ENCODE data around the gene TPD52L1. TPM values are rescaled to one million over a fixed set of nuclear protein-coding genes. Genes with fewer than 3 reads are reported as not detected.

TPD52L1 gene
- total and polyA plus RNA-seq, 7 donors, result 8.1 to 98.9 (median 61.0) TPM

GRCh38 chr6:125110056-125110455, 43.5 kb upstream of the TPD52L1 start:
- intact Hi-C loops (cut with DNase I), result loop anchor here (2.0 kb wide), 1 partner anchor 145 kb away; no protein-coding TSS in a partner anchor
- no peak overlapping the region for H3K27ac ChIP-seq
- peaks cover 0 to 6% (median 0%) of the 10 kb centered on the region in 4 donors for H3K4me1 ChIP-seq
- WGBS, 2 donors, result 91 to 99% methylated on average over 1 of the region's 1 CpG
- H3K27me3 ChIP-seq, result no peaks in the 10 kb centered on the region
- TF ChIP-seq, protein P1, sequence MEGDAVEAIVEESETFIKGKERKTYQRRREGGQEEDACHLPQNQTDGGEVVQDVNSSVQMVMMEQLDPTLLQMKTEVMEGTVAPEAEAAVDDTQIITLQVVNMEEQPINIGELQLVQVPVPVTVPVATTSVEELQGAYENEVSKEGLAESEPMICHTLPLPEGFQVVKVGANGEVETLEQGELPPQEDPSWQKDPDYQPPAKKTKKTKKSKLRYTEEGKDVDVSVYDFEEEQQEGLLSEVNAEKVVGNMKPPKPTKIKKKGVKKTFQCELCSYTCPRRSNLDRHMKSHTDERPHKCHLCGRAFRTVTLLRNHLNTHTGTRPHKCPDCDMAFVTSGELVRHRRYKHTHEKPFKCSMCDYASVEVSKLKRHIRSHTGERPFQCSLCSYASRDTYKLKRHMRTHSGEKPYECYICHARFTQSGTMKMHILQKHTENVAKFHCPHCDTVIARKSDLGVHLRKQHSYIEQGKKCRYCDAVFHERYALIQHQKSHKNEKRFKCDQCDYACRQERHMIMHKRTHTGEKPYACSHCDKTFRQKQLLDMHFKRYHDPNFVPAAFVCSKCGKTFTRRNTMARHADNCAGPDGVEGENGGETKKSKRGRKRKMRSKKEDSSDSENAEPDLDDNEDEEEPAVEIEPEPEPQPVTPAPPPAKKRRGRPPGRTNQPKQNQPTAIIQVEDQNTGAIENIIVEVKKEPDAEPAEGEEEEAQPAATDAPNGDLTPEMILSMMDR (IDR thresholded peaks at IDR 0.05), result no peak
- TF ChIP-seq POLR2AphosphoS5 (IDR thresholded peaks at IDR 0.05) (no peak), EP300 (IDR thresholded peaks at IDR 0.05) (no peak), POLR2A (IDR thresholded peaks at IDR 0.05) (no peak)
- H3K9me3 ChIP-seq, result peaks cover 4 to 16% (median 6%) of the 10 kb centered on the region in 4 donors
- H3K36me3 ChIP-seq, result no peaks in the 10 kb centered on the region
- H3K4me3 ChIP-seq, result no peak overlapping the region
- no peak for DNase-seq

DNA sequence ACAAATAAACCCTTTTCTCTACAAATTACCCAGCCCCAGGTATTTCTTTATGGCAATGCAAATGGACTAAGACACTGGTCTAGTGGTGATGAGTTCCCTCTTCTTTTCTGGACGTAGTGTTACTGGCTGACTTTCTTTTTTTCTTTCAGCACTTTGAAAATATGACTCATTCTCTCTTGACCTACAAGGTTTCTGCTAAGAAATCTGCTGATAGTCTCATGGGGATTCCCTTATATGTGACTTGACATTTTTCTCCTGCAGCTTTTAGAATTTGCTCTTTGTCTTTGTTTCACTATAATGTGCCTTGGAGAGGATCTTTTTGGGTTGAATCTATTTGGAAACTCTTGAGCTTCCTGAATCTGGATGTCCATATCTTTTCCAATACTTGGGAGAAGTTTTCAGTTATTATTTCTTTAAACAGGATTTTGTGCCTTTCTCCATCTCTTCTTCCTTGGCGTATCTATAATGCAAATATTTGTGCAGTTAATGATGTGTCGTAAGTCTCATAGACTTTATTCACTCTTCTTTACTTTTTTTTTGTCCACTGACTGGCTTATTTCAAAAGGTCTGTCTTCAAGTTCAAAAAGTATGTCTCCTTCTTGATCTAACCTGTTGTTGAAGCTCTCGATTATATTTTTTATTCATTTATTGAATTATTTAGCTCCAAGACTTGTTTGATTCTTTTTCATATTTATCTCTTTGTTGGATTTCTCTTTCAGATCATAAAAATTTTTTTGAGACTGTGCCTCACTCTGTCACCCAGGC, 42.2 kb upstream of the TPD52L1 start:
- WGBS, 2 donors, result 89 to 92% methylated on average over 4 of the region's 4 CpGs
- no peak for DNase-seq

DNA sequence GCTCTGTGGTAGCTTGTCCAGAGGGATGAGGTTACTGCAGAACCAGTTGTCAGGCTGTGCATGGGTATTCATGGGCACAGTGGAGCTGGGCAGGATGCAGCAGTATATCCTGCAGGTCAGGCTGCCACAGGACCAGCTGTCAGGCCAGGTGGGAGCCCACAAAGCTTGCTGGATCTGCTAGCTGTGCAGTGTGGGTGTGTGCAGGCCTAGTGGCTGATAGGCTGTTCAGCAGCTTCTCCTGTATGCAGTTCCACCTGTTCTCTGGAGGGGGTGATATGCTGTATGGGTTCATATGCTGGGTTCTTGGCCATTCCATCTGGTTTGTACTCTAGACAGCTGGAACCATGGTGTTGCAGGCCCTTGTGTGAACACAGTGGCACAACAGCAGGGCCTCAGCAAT, 40.6 kb upstream of the TPD52L1 start:
- TF ChIP-seq POLR2A (IDR thresholded peaks at IDR 0.05) (no peak), EP300 (IDR thresholded peaks at IDR 0.05) (no peak), POLR2AphosphoS5 (IDR thresholded peaks at IDR 0.05) (no peak)
- TF ChIP-seq, protein P1 (IDR thresholded peaks at IDR 0.05), result no peak
- intact Hi-C loops (cut with DNase I), result no loop called here

More for the DNA sequence above, 42.2 kb upstream of the TPD52L1 start:
- H3K4me1 ChIP-seq, result peaks cover 0 to 4% (median 0%) of the 10 kb centered on the region in 4 donors
- no peak overlapping the region for H3K4me3 ChIP-seq
- no peaks in the 10 kb centered on the region for H3K27me3 ChIP-seq
- intact Hi-C loops (cut with DNase I), result loop anchor here (2.0 kb wide), 1 partner anchor 147 kb away; no protein-coding TSS in a partner anchor
- TF ChIP-seq, protein P1 (IDR thresholded peaks at IDR 0.05), result no peak
- TF ChIP-seq POLR2A (IDR thresholded peaks at IDR 0.05) (no peak), EP300 (IDR thresholded peaks at IDR 0.05) (no peak), POLR2AphosphoS5 (IDR thresholded peaks at IDR 0.05) (no peak)
- H3K36me3 ChIP-seq, result no peaks in the 10 kb centered on the region
- H3K27ac ChIP-seq, result no peak overlapping the region
- H3K9me3 ChIP-seq, result peaks cover 4 to 16% (median 6%) of the 10 kb centered on the region in 4 donors

GRCh38 chr6:125114248-125114858, 39.2 kb upstream of the TPD52L1 start:
- TF ChIP-seq, protein P1 (IDR thresholded peaks at IDR 0.05), result peak; percentile 26 to 82 (median 69)
- no peak for TF ChIP-seq POLR2A (IDR thresholded peaks at IDR 0.05)
- 0 to 2% methylated on average over 1 of the region's 1 CpG for WGBS, 2 donors
- Histone ChIP-seq H3K27me3 (no peaks in the 10 kb centered on the region), H3K9me3 (peaks cover 4 to 16% (median 6%) of the 10 kb centered on the region in 4 donors), H3K27ac (no peak overlapping the region), H3K4me3 (no peak overlapping the region), H3K4me1 (peaks cover 0 to 4% (median 0%) of the 10 kb centered on the region in 4 donors), H3K36me3 (no peaks in the 10 kb centered on the region)
- DNase-seq, result peak; percentile 72
- intact Hi-C loops (cut with DNase I), result loop anchor here (2.0 kb wide), 1 partner anchor 242 kb away; no protein-coding TSS in a partner anchor

More for the DNA sequence above, 40.6 kb upstream of the TPD52L1 start:
- no peaks in the 10 kb centered on the region for H3K27me3 ChIP-seq
- no peak overlapping the region for H3K27ac ChIP-seq
- no peaks in the 10 kb centered on the region for H3K36me3 ChIP-seq
- peaks cover 0 to 4% (median 0%) of the 10 kb centered on the region in 4 donors for H3K4me1 ChIP-seq
- H3K9me3 ChIP-seq, result peaks cover 4 to 16% (median 6%) of the 10 kb centered on the region in 4 donors
- no peak overlapping the region for H3K4me3 ChIP-seq
- no peak for DNase-seq
